GM10847 (cell line): ENCODE results near the gene OR10V1.

Source experiments
- POLR2A ChIP-seq: IDR thresholded peaks from 2 replicates; pipeline ENCODE4 v1.6.1; 2011; ENCODE audit not compliant: insufficient read length; ENCODE audit errors: extremely low read depth

The OR10V1 gene

GRCh38 chr11:59728913-59729312 lies 15.3 kb upstream of the OR10V1 start:
- TF ChIP-seq POLR2A: no peak

- TF ChIP-seq POLR2A: no peak
Observed at GRCh38 chr11:59728154-59728553, 14.5 kb upstream of the OR10V1 start.

DNA sequence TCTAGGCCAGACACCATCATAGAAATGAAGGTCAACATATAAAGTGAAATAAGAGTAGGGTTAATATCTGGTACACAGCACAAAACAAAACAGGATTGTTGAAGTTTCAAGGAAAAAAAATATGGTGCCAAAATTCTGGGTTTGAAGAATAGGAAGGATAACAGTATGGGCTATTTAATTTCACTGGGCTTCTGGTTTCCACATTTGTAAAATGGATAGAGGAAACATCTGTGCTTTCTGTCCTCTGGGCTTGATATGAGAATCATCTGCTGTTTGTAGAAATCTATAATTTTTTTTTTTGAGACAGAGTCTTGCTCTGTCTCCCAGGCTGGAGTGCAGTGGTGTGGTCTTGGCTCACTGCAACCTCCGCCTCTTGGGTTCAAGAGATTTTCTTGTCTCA lies 13.8 kb upstream of the OR10V1 start:
- TF ChIP-seq POLR2A: no peak

- no peak for TF ChIP-seq POLR2A
Observed at GRCh38 chr11:59724066-59724465, 10.4 kb upstream of the OR10V1 start.

DNA sequence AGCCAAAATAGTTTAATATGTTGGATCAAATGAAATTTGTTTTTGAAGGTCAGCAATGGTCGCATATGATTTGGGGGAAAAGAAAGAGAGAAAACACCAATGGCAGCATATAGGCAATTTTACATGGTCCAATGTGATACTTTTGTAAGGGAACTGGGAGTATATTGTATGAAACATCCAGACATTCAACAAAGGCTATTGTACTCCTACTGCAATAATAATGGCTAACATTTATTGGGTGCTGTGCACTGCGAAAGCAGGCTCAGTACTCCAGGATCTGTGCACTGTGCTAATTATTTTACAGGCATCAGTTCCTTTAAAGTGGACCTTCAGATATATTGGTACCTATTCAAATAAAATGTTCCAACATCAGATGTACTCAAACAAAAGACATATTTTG lies 5.9 kb upstream of the OR10V1 start:
- TF ChIP-seq POLR2A: no peak

GRCh38 chr11:59716051-59716450 lies 2.4 kb upstream of the OR10V1 start:
- TF ChIP-seq POLR2A: no peak

DNA sequence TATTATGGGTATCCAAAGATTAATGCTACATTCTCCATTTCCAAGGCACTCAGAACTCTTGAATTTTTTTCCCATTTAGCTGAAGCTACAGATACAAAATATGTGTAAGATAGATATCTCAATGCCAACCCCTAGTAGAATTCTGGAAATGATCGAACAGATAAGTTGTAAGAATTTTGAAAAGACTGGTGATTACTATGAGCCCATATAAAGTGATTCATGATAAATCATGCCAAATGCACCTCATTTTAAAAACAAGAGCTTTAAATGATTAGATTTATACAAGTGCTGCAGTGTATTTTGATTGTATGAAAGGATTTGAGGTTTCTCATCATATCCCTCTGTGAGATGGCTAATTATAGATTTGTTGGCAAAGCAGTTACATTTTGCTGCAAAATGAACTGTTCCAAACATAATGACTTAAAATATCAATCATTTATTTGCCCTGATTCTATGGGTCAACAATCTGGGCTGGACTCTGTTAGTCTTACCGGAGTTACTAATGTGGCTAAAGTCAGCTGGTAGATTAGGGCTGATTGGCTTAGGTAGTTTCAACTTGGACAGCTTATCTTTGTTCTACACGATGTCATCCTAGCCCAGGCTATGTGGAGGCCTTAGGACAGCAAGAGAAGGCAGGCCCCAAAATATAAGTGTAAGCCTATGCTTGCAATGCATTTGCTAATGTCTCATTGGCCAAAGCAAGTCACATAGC lies 3.4 kb downstream of the OR10V1 start:
- TF ChIP-seq POLR2A: no peak

DNA sequence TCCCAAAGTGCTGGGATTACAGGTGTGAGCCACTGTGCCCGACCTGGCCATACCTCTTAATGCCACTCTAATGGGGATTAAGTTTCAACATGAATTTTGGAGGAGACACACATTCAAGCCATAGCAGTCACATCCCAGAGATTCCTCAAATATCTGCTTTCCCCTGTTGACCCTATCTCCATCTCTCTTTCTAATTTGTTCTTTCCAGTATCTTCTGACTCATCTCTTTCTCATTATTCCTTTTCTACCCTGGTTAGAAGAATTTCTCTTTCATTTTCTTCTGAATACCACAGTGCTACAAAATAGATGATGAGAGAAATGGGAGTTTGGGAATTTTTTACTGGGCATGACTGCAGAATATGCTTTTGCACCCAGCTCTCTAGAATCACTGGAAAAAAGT lies 5.1 kb downstream of the OR10V1 start:
- TF ChIP-seq POLR2A: no peak

DNA sequence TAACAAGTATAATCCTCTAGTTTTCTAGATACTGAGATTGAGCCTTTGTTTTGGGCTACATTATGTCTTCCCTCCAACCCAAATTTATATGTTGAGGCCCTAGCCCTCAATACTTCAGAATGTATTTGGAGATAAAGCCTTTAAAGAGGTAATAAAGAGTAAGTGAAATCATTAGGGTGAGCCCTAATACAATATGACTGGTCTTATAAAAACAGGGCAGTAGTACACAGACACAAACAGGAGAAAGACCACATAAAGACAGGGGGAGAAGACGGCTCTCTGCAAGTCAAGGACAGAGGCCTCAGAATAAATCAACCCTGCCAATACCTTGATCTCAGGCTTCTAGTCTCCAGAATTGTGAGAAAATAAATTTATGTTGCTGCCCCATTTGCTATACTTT lies 6.3 kb downstream of the OR10V1 start:
- TF ChIP-seq POLR2A: no peak

- TF ChIP-seq POLR2A: no peak
Observed at GRCh38 chr11:59706518-59707285, 6.9 kb downstream of the OR10V1 start.

GRCh38 chr11:59705294-59705693 lies 8.4 kb downstream of the OR10V1 start:
- no peak for TF ChIP-seq POLR2A

DNA sequence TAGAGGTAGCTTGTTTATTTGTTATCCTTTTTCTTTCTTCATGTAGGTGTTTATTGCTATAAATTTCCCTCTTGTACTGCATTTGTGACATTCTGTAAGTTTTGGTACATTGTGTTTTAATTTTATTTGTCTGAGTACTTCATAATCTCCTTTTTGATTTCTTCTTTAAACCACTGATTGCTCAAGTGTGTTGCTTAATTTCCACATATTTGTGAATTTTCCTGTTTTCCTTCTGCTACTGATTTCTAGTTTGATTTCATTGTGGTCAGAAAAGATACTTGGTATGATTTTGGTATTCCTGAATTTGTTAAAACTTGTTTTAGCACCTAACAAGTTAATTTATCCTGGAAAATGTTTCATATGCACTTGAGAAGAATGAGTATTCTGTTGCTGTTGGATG lies 15.1 kb downstream of the OR10V1 start:
- TF ChIP-seq POLR2A: no peak

GRCh38 chr11:59692915-59693314 lies 20.7 kb downstream of the OR10V1 start:
- no peak for TF ChIP-seq POLR2A

DNA sequence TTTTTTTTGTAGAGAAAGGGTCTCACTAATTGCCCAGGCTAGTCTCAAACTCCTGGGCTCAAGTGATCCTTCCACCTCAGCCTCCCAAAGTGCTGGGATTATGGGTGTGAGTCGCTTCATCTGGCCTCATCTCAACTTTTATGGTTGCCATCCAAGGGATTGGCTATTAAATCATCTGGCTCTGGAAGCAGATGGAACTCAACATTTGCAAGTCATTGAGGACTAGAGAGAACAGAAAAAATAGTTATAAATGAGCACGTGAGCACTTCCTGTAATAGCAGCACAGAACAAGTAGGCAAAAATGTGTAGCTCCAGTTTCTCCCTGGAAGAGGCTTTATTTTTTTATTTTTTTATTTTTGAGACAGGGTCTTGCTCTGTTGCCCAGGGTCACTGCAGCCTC lies 22.5 kb downstream of the OR10V1 start:
- TF ChIP-seq POLR2A: no peak

- no peak for TF ChIP-seq POLR2A
Observed at GRCh38 chr11:59689015-59689414, 24.6 kb downstream of the OR10V1 start.

DNA sequence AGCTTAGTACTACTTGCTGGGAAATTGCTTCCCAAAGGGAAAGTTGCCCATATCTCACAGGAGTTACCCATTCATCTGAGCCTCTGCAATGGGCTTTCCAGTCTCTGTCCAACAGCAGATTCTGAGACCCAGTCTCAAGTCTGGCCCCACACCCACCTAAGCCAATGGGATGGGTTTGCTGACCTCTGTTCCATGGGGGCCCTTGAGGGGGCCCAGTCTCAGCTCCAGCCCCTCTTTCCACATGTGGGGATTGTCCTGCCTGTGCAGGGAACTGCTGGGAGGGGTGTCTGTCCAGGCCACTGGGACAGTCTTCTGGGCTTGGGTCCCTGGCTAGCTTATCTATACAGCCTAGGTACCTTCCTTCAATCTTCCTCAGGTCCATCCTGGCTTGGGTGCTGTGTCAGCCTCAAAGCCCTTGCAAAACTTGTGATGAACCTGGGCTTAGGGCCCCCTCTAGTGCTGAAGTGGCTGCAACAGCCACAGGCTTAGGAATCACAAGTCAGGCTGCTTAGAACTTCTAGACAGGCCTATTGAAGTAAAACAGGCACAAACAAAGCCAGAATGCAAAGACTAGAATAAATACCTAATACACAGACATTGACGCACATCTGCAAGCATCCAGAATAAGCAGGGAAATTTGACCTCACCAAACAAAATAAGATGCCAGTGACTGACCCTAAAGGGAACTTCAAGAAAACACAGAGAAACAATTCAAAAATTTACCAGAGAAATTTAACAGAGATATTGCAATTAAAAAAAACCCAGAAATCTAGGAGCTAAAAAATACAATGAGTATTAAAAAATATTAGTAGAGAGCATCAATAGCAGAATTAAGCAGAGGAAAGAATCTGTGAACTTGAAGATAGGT lies 33.1 kb downstream of the OR10V1 start:
- no peak for TF ChIP-seq POLR2A
